Activated naive CD4-positive, alpha-beta T cell treated with anti-CD3 and anti-CD28 coated beads, Interleukin-2, amount 10 ng/mL, durations not matched to agents 7 days and 5 days (primary cell): ENCODE measurements around the gene KYAT1.
"Not testable (repeated sequence)": the region's sequence is repeated elsewhere in the genome, so short reads cannot be mapped to it uniquely, and the experiment has no call there.

Experiments used
- CTCF ChIA-PET: fragments of 350-600 bp; sonication (Branson Sonifier 250); formaldehyde crosslinking; loops from one replicate; lab custom pipeline; 2021; ENCODE audit warnings: antibody characterized with exemption; lab: Charles Lee
- DNase-seq: peaks from one replicate; pipeline ENCODE4 v3.0.0-alpha.2; 2020
- H3K27ac Mint-ChIP-seq: one replicate; pipeline ENCODE4 v1.8.0; 2021; ENCODE audit warnings: mild to moderate bottlenecking, moderate library complexity, mixed read lengths
- H3K27me3 Mint-ChIP-seq: one replicate; pipeline ENCODE4 v1.8.0; 2021; ENCODE audit warnings: mild to moderate bottlenecking, mixed read lengths
- H3K36me3 Mint-ChIP-seq: one replicate; pipeline ENCODE4 v1.8.0; 2021; ENCODE audit warnings: mixed read lengths
- H3K4me1 Mint-ChIP-seq: one replicate; pipeline ENCODE4 v1.8.0; 2021; ENCODE audit warnings: mixed read lengths
- H3K4me3 Mint-ChIP-seq: one replicate; pipeline ENCODE4 v1.8.0; 2021; ENCODE audit warnings: mild to moderate bottlenecking, moderate library complexity, mixed read lengths
- H3K9me3 Mint-ChIP-seq: one replicate; pipeline ENCODE4 v1.8.0; 2021; ENCODE audit warnings: mixed read lengths

KYAT1 gene

GRCh38 chr9:128798896-128799295, 82.9 kb downstream of the KYAT1 start:
- CTCF ChIA-PET, result no interaction called here
- no peak for DNase-seq
- no peak overlapping the region for H3K4me3 Mint-ChIP-seq
- H3K4me1 Mint-ChIP-seq, result no peaks in the 10 kb centered on the region
- no peaks in the 10 kb centered on the region for H3K27me3 Mint-ChIP-seq
- H3K27ac Mint-ChIP-seq, result no peak overlapping the region
- H3K36me3 Mint-ChIP-seq, result peaks cover 38% of the 10 kb centered on the region
- H3K9me3 Mint-ChIP-seq, result no peaks in the 10 kb centered on the region

DNA sequence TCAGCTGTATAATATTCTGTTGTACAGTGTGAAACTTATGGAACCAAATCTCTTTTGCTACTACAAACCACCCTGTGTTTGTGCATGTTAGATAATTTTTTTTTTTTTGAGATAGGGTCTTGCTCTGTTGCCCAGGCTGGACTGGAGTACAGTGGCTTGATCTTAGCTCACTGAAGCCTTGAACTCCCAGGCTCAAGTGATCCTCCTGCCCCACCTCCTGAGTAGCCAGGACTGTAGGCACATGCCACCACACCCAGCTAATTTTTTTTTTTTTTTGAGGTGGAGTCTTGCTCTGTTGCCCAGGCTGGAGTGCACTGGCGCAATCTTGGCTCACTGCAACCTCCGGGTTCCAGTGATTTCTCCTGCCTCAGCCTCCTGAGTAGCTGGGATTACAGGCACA, 86.8 kb downstream of the KYAT1 start:
- CTCF ChIA-PET, H3K4me1 Mint-ChIP-seq, DNase-seq: not testable (repeated sequence)

DNA sequence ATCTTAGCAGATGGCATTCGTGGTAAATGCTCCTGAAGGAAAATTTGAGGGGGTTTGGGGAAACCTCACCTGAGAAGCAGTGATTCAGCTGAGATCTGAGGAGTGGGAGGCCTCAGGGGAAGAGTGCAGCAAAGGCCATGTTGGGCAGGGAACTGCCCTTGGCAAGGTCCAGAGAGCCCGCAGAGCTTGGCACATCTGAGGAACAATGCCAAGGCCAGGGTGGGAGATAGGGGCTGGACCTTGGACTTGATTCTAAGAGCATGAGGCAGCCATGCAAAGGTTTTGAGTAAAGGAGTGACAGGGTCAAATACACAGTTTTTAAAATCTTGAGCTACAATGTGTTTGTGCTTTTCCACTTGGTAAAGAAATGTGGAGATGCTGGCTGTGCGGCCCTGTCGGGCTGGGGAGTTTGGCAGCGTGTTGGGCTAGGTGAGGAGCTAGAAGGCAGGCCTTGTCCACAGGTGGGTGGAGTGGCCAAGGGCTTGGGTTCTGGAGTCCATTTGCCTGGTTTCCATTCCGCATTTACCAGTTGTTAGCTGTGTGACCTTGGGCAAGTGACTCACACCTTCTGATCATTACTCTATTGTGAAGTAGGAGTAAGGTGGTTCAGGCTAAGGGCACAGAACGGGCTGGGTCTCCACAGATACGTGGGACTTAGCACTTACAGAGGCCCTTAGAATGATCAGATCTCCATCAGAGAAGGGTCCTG, 88.6 kb downstream of the KYAT1 start:
- CTCF ChIA-PET, result interaction anchor here (1.1 kb wide), 1 partner anchor 25 kb away, joined by 3 read pairs; the partner anchor contains the start of gene ENDOG
- H3K36me3 Mint-ChIP-seq, result peaks cover 21% of the 10 kb centered on the region

More for the DNA sequence above, 86.8 kb downstream of the KYAT1 start:
- H3K36me3 Mint-ChIP-seq, result peaks cover 28% of the 10 kb centered on the region
- H3K4me3 Mint-ChIP-seq, H3K27me3 Mint-ChIP-seq, H3K27ac Mint-ChIP-seq, H3K9me3 Mint-ChIP-seq: not testable (repeated sequence)

GRCh38 chr9:128792134-128792533, 89.6 kb downstream of the KYAT1 start:
- DNase-seq, result no peak
- Mint-ChIP-seq H3K4me3 (no peak overlapping the region), H3K4me1 (peaks cover 16% of the 10 kb centered on the region), H3K27ac (no peak overlapping the region), H3K9me3 (no peaks in the 10 kb centered on the region), H3K27me3 (no peaks in the 10 kb centered on the region), H3K36me3 (peaks cover 17% of the 10 kb centered on the region)
- CTCF ChIA-PET, result interaction anchor here (1.1 kb wide), 1 partner anchor 26 kb away, joined by 3 read pairs; the partner anchor contains the start of gene ENDOG

More for the DNA sequence above, 88.6 kb downstream of the KYAT1 start:
- Mint-ChIP-seq H3K27me3 (no peaks in the 10 kb centered on the region), H3K4me3 (no peak overlapping the region), H3K27ac (no peak overlapping the region), H3K9me3 (no peaks in the 10 kb centered on the region), H3K4me1 (peaks cover 10% of the 10 kb centered on the region)
- DNase-seq, result no peak

- H3K4me3 Mint-ChIP-seq, result no peak overlapping the region
- DNase-seq, result no peak
- peaks cover 17% of the 10 kb centered on the region for H3K36me3 Mint-ChIP-seq
- H3K9me3 Mint-ChIP-seq, result no peaks in the 10 kb centered on the region
- CTCF ChIA-PET, result no interaction called here
- peaks cover 19% of the 10 kb centered on the region for H3K4me1 Mint-ChIP-seq
- no peak overlapping the region for H3K27ac Mint-ChIP-seq
- peaks cover 3% of the 10 kb centered on the region for H3K27me3 Mint-ChIP-seq
Measured at GRCh38 chr9:128790536-128790935, 91.2 kb downstream of the KYAT1 start.

DNA sequence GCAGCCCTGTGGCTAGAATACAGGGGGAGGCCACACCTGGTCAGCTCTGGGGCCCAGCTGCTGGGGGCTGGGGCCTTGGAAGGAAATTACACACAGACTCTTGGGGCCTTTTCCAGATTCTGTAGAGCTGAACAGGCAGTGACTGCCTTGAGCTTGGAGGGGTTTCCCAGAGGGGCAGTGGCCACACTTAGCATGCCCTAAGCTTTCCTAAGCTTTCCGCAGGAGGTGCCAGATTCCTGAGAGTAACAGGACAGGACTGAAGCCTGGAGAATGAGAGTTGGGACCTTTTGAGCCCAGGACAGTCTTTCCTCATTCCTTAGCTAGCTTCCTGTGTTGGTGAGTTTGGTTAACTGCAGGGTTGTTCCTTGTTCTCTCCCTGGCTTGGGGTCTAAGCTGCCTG, 93.3 kb downstream of the KYAT1 start:
- Mint-ChIP-seq H3K9me3 (no peaks in the 10 kb centered on the region), H3K27ac (peak overlapping the region; percentile 95), H3K27me3 (peaks cover 3% of the 10 kb centered on the region), H3K4me3 (peak overlapping the region; percentile 95), H3K4me1 (peaks cover 22% of the 10 kb centered on the region), H3K36me3 (peaks cover 13% of the 10 kb centered on the region)
- no peak for DNase-seq
- CTCF ChIA-PET, result interaction anchor here (0.6 to 1.7 kb wide), 2 partner anchors 29 to 140 kb away, joined by 3 to 5 read pairs; partner anchors contain the start of gene ENDOG

GRCh38 chr9:128787659-128788058, 94.1 kb downstream of the KYAT1 start:
- Mint-ChIP-seq H3K36me3 (peaks cover 5% of the 10 kb centered on the region), H3K27me3 (peaks cover 3% of the 10 kb centered on the region)
- CTCF ChIA-PET, result interaction anchor here (1.7 kb wide), 1 partner anchor 30 kb away, joined by 5 read pairs; the partner anchor contains the start of gene ENDOG

DNA sequence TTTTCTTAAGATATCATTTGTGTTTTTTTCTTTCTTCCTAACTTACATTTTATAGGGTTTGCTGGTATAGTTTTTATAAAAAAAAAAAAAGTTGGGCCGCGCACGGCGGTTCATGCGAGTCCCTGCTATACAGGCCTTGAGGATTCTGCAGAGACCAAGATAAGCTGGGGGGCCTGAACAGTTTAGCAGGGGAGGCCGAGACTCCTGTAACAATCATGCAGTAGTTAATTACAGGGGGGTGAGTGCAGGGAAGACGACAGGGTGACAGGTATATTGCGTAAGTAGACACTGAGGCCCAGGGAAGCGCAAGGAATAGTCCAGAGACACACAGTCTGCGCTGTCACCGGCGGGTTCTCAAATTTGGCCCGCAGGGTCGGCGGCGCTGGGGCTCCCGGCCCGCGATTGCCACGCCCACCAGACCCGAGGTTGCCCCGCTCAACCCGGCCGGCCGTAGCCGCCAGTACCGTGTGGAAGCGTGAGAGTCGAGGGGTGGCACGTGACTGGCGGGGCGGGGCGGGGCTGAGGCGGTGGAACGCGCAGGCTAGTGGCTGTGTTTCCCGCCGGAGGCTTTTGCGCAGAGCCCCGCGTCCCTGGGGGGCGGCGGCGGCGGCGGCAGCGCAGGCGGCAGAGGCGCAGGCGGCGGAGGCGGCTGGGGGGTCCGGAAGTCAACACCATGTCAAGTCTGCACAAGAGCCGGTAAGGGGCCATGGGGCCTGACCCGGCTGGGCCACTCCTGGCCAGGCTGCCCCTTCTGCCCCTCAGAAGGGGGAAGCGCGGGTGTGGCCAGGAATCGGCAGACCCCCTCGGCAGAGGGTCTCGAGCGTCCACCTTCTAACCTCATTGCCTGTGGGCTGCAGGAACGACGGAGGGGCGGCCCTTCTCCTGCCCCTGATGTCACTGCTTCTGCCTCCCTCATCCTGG, 94.8 kb downstream of the KYAT1 start, which contains the start of gene TBC1D13:
TBC1D13 (plus strand) TSS at position 573 of the 921 bp plus-strand sequence; CDS start at position 674, 101 bp downstream.
- Mint-ChIP-seq H3K27ac (peak within 1 kb of the TSS; percentile 95), H3K4me1 (peaks cover 22% of the 10 kb centered on the region), H3K27me3 (peaks cover 3% of the 10 kb centered on the region), H3K9me3 (no peaks in the 10 kb centered on the region), H3K4me3 (peak within 1 kb of the TSS; percentile 95), H3K36me3 (peaks cover 3% of the 10 kb centered on the region)
- DNase-seq, result peak; percentile 92
- CTCF ChIA-PET, result interaction anchor here (0.8 kb wide), 1 partner anchor 16 kb away, joined by 4 read pairs; no protein-coding TSS in a partner anchor

More at GRCh38 chr9:128787659-128788058, 94.1 kb downstream of the KYAT1 start:
- DNase-seq, result peak; percentile 41
- Mint-ChIP-seq H3K9me3 (no peaks in the 10 kb centered on the region), H3K27ac (peak overlapping the region; percentile 95), H3K4me1 (peaks cover 22% of the 10 kb centered on the region), H3K4me3 (peak overlapping the region; percentile 95)

GRCh38 chr9:128785427-128785826, 96.3 kb downstream of the KYAT1 start:
- Mint-ChIP-seq H3K9me3 (peaks cover 3% of the 10 kb centered on the region), H3K27ac (no peak overlapping the region), H3K36me3 (peaks cover 2% of the 10 kb centered on the region), H3K27me3 (peaks cover 3% of the 10 kb centered on the region), H3K4me1 (peaks cover 22% of the 10 kb centered on the region), H3K4me3 (no peak overlapping the region)
- CTCF ChIA-PET, result interaction anchor here (1.1 kb wide), 1 partner anchor 32 kb away, joined by 3 read pairs; no protein-coding TSS in a partner anchor
- no peak for DNase-seq
